Astrocyte (in vitro differentiated cells and primary cell): Measurements from ENCODE around the gene NBEA. TPM values are rescaled to one million over a fixed set of nuclear protein-coding genes. Genes with fewer than 3 reads are reported as not detected.

Source experiments
- DNase-seq: peaks from one replicate; pipeline ENCODE4 v3.0.0-alpha.2; 2010; ENCODE audit warnings: low read depth
- FAIRE-seq: peaks from 2 replicates; lab custom pipeline; 2011; peaks lifted over from hg19 to GRCh38; lab: Jason Lieb, UNC
- H2AFZ ChIP-seq: 2 replicates; pipeline ENCODE4 v1.6.0; 2012; ENCODE audit warnings: low read depth, low read length, inconsistent platforms
- H3K27ac ChIP-seq: 2 replicates; pipeline ENCODE4 v1.5.1; 2011; ENCODE audit warnings: low read depth, low read length, inconsistent platforms
- H3K27me3 ChIP-seq: 2 replicates; pipeline ENCODE4 v1.6.0; 2011; ENCODE audit warnings: low read length, inconsistent platforms; ENCODE audit not compliant: insufficient read depth
- H3K36me3 ChIP-seq: 2 replicates; pipeline ENCODE4 v1.5.1; 2011; ENCODE audit warnings: low read length, inconsistent platforms; ENCODE audit not compliant: insufficient read depth
- H3K4me1 ChIP-seq: 2 replicates; pipeline ENCODE4 v1.5.1; 2011; ENCODE audit warnings: low read length, inconsistent platforms; ENCODE audit not compliant: insufficient read depth
- H3K4me2 ChIP-seq: 2 replicates; pipeline ENCODE4 v1.6.0; 2012; ENCODE audit warnings: low read length, inconsistent platforms
- H3K4me3 ChIP-seq: 2 replicates; pipeline ENCODE4 v1.5.1; 2011; ENCODE audit warnings: low read depth, mild to moderate bottlenecking, low read length, inconsistent platforms; ENCODE audit not compliant: insufficient read depth
- H3K79me2 ChIP-seq: 2 replicates; pipeline ENCODE4 v1.6.0; 2012; ENCODE audit warnings: mild to moderate bottlenecking, low read length, inconsistent platforms; ENCODE audit not compliant: insufficient read depth
- H3K9ac ChIP-seq: 2 replicates; pipeline ENCODE4 v1.6.0; 2012; ENCODE audit warnings: mild to moderate bottlenecking, low read length, inconsistent platforms
- H3K9me3 ChIP-seq: 2 replicates; pipeline ENCODE4 v1.5.1; 2012; ENCODE audit warnings: low read depth, mild to moderate bottlenecking, low read length, inconsistent platforms; ENCODE audit not compliant: insufficient read depth
- H4K20me1 ChIP-seq: 2 replicates; pipeline ENCODE4 v1.6.0; 2012; ENCODE audit warnings: low read length, inconsistent platforms; ENCODE audit not compliant: insufficient read depth
- H3K27ac Mint-ChIP-seq: one replicate; pipeline ENCODE4 v1.8.0; 2021; ENCODE audit warnings: mild to moderate bottlenecking, mixed read lengths; ENCODE audit not compliant: unreplicated experiment
- H3K27me3 Mint-ChIP-seq: one replicate; pipeline ENCODE4 v1.8.0; 2021; ENCODE audit warnings: low read depth, mixed read lengths; ENCODE audit not compliant: unreplicated experiment
- H3K36me3 Mint-ChIP-seq: one replicate; pipeline ENCODE4 v1.8.0; 2021; ENCODE audit warnings: low read depth, mixed read lengths; ENCODE audit not compliant: unreplicated experiment
- H3K4me1 Mint-ChIP-seq: one replicate; pipeline ENCODE4 v1.8.0; 2021; ENCODE audit warnings: low read depth, mixed read lengths; ENCODE audit not compliant: unreplicated experiment
- H3K4me3 Mint-ChIP-seq: one replicate; pipeline ENCODE4 v1.8.0; 2021; ENCODE audit warnings: mild to moderate bottlenecking, moderate library complexity, mixed read lengths; ENCODE audit not compliant: unreplicated experiment
- H3K9me3 Mint-ChIP-seq: one replicate; pipeline ENCODE4 v1.8.0; 2021; ENCODE audit warnings: mild to moderate bottlenecking, mixed read lengths; ENCODE audit not compliant: unreplicated experiment
- EZH2 ChIP-seq: IDR thresholded peaks from 2 replicates; pipeline ENCODE4 v1.6.1; 2012; ENCODE audit warnings: mild to moderate bottlenecking, low read length, inconsistent platforms; ENCODE audit not compliant: insufficient read depth
- total RNA-seq: library from RNA; stranded (reverse); gene quantifications from 2 replicates; pipeline ENCODE4 v1.2.1, GENCODE V29; 2021
- TF ChIP-seq, protein P1 (sequence below): IDR thresholded peaks from 2 replicates; pipeline ENCODE4 v1.5.1; 2011; ENCODE audit warnings: low read depth, mild to moderate bottlenecking, inconsistent platforms, low read length, moderate library complexity; ENCODE audit not compliant: insufficient read depth

Gene NBEA
- total RNA-seq, 1 donor from 2014 or later = 7.8 TPM

DNA sequence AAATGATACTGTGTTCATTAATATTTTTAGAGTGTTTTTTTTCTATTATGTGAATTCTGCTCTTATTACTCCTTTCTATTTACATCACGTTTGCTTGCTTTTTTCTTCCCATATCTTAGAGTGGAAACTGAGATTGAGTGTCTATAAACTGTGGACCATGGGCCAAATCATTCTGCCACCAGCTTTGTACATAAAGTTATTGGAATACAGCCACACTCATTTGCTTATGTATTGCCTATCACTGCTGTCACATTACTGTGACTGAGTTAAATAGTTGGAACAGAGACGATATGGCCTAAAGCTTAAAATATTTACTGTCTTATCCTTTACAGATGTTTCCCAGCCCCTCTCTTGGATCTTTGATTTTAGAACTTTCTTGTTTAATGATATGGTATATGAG, 274.1 kb downstream of the NBEA start:
- Histone ChIP-seq H3K27me3 (no peaks in the 10 kb centered on the region), H4K20me1 (no peaks in the 10 kb centered on the region), H3K27ac (no peak overlapping the region), H3K9ac (no peak overlapping the region), H3K9me3 (no peaks in the 10 kb centered on the region), H3K79me2 (no peaks in the 10 kb centered on the region), H3K4me3 (no peak overlapping the region), H3K4me1 (no peaks in the 10 kb centered on the region), H3K4me2 (no peak overlapping the region), H3K36me3 (no peaks in the 10 kb centered on the region), H2AFZ (no peak overlapping the region)
- no peaks in the 10 kb centered on the region for H3K9me3 Mint-ChIP-seq
- H3K4me1 Mint-ChIP-seq = no peaks in the 10 kb centered on the region
- H3K4me3 Mint-ChIP-seq = no peak overlapping the region
- no peak overlapping the region for H3K27ac Mint-ChIP-seq
- FAIRE-seq = no peak
- no peak for TF ChIP-seq EZH2
- TF ChIP-seq, protein P1, sequence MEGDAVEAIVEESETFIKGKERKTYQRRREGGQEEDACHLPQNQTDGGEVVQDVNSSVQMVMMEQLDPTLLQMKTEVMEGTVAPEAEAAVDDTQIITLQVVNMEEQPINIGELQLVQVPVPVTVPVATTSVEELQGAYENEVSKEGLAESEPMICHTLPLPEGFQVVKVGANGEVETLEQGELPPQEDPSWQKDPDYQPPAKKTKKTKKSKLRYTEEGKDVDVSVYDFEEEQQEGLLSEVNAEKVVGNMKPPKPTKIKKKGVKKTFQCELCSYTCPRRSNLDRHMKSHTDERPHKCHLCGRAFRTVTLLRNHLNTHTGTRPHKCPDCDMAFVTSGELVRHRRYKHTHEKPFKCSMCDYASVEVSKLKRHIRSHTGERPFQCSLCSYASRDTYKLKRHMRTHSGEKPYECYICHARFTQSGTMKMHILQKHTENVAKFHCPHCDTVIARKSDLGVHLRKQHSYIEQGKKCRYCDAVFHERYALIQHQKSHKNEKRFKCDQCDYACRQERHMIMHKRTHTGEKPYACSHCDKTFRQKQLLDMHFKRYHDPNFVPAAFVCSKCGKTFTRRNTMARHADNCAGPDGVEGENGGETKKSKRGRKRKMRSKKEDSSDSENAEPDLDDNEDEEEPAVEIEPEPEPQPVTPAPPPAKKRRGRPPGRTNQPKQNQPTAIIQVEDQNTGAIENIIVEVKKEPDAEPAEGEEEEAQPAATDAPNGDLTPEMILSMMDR = no peak
- no peaks in the 10 kb centered on the region for H3K27me3 Mint-ChIP-seq
- no peak for DNase-seq
- peaks cover 7% of the 10 kb centered on the region for H3K36me3 Mint-ChIP-seq

DNA sequence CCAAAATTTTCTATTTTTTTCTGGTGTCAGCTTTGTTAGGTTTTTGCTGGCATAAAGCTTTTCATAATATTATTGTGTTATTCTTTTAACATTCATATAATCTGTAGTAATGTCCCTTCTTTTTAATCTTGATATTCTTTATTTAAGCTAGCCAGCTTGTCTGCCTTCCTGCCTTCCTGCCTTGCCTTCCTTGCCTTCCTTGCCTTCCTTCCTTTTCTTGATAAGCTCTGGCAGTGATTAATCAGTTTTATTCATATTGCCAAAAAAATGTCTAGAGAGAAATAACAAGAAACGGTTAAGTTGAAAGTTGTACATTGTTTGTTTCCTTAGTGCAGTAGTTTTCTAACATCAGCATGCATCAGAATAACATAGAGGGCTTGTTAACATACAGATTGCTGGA, 277.0 kb downstream of the NBEA start:
- H3K4me1 Mint-ChIP-seq = no peaks in the 10 kb centered on the region
- Histone ChIP-seq H3K4me3 (no peak overlapping the region), H3K4me1 (no peaks in the 10 kb centered on the region), H3K79me2 (no peaks in the 10 kb centered on the region), H3K4me2 (no peak overlapping the region), H2AFZ (no peak overlapping the region), H3K9ac (no peak overlapping the region), H4K20me1 (no peaks in the 10 kb centered on the region), H3K36me3 (no peaks in the 10 kb centered on the region), H3K27me3 (no peaks in the 10 kb centered on the region), H3K9me3 (no peaks in the 10 kb centered on the region), H3K27ac (no peak overlapping the region)
- no peaks in the 10 kb centered on the region for H3K9me3 Mint-ChIP-seq
- DNase-seq (no peak), FAIRE-seq (no peak)
- H3K4me3 Mint-ChIP-seq = no peak overlapping the region
- no peaks in the 10 kb centered on the region for H3K27me3 Mint-ChIP-seq
- H3K27ac Mint-ChIP-seq = no peak overlapping the region
- H3K36me3 Mint-ChIP-seq = peaks cover 7% of the 10 kb centered on the region
- TF ChIP-seq, protein P1 = no peak
- no peak for TF ChIP-seq EZH2

GRCh38 chr13:35225159-35225558, 283.1 kb downstream of the NBEA start:
- H3K4me3 Mint-ChIP-seq = no peak overlapping the region
- no peak overlapping the region for H3K4me3 ChIP-seq
- H3K27ac Mint-ChIP-seq = no peak overlapping the region
- no peaks in the 10 kb centered on the region for H3K4me1 ChIP-seq
- no peaks in the 10 kb centered on the region for H3K9me3 Mint-ChIP-seq
- no peak for FAIRE-seq
- H3K36me3 ChIP-seq = no peaks in the 10 kb centered on the region
- no peaks in the 10 kb centered on the region for H3K4me1 Mint-ChIP-seq
- no peak for DNase-seq
- no peaks in the 10 kb centered on the region for H3K79me2 ChIP-seq
- H3K9me3 ChIP-seq = no peaks in the 10 kb centered on the region
- no peak overlapping the region for H3K4me2 ChIP-seq
- no peak overlapping the region for H2AFZ ChIP-seq
- H3K27ac ChIP-seq = no peak overlapping the region
- H3K9ac ChIP-seq = no peak overlapping the region
- no peaks in the 10 kb centered on the region for H3K27me3 ChIP-seq
- no peaks in the 10 kb centered on the region for H3K27me3 Mint-ChIP-seq
- H4K20me1 ChIP-seq = no peaks in the 10 kb centered on the region
- no peaks in the 10 kb centered on the region for H3K36me3 Mint-ChIP-seq
- TF ChIP-seq, protein P1 = no peak
- no peak for TF ChIP-seq EZH2
